GM18505 (cell line): ENCODE measurements around the gene TFCP2L1.

Source experiments
- ATAC-seq: cut with Tn5 transposase; IDR thresholded peaks from one replicate; pipeline ENCODE4 v1.9.1; 2021; ENCODE audit not compliant: unreplicated experiment
- POLR2A ChIP-seq: IDR thresholded peaks from 4 replicates; pipeline ENCODE4 v1.6.1; 2011; ENCODE audit warnings: borderline replicate concordance; ENCODE audit not compliant: insufficient read depth, insufficient read length; ENCODE audit errors: extremely low read depth

Gene TFCP2L1

DNA sequence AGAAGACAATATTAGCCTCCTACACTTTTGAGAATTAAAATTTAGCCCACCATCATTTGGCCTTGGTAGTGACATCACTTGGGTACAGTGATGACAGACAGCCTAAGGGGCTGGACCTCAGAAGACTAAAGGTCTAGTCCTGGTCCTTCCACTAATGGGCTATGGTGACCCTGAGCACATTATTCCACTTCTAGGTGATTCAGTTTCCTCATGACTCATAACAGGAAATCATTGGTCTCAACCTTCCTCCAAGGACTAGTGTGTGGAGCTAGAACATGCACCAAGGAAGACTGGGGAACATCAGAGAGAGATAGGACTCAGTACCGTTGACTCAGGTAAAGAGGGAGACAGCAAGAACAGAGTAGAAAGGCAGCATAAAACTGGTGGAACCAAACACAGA is 64.0 kb downstream of the TFCP2L1 start:
- no peak for TF ChIP-seq POLR2A
- ATAC-seq: no peak

- TF ChIP-seq POLR2A: no peak
- ATAC-seq: no peak
Measured at GRCh38 chr2:121219866-121220265, 65.1 kb downstream of the TFCP2L1 start.

GRCh38 chr2:121218386-121218938 is 66.5 kb downstream of the TFCP2L1 start:
- no peak for TF ChIP-seq POLR2A
- no peak for ATAC-seq

GRCh38 chr2:121217627-121218026 is 67.4 kb downstream of the TFCP2L1 start:
- TF ChIP-seq POLR2A: no peak
- ATAC-seq: no peak

- TF ChIP-seq POLR2A: no peak
- no peak for ATAC-seq
Measured at GRCh38 chr2:121214296-121214695, 70.7 kb downstream of the TFCP2L1 start.

DNA sequence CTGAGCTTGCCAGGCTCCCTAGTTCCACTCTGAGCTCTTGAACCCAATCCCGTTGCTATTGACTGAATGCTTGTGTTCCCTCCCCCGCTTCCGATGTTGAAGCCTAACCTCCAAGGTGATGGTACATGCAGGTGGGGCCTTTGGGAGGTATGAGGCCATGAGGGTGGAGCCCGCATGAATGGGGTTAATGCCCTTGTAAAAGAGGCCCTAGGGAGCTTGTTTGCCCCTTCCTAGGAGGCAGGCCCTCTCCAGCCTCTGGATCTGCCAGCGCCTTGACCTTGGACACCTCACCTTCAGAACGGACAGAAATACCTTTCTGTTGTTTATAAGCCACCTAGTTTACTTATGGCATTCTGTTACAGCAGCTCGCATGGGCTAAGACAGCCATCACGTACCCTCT is 71.6 kb downstream of the TFCP2L1 start:
- no peak for TF ChIP-seq POLR2A
- no peak for ATAC-seq

GRCh38 chr2:121212661-121213325 is 72.2 kb downstream of the TFCP2L1 start:
- TF ChIP-seq POLR2A: no peak
- ATAC-seq: no peak

GRCh38 chr2:121211689-121212151 is 73.3 kb downstream of the TFCP2L1 start:
- no peak for ATAC-seq
- no peak for TF ChIP-seq POLR2A

DNA sequence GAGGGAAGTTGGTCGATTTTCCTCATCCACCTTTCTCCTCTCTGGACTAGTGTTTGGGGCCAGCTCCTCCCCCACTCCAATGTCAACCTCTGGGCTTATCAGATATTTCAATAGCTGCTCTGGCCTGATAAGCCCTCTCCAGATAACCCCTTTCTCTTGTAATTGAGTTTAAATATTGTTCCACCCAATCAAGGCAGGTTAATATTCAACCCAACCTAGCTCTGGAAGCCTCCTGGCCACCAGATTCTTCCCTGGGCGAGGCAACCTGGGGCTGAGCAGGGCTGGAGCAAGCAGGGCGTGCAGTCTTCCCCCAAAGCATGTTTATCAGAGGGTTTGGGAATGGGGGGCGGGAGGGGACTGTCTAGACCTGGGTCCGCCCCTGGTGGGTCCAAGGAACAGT is 73.8 kb downstream of the TFCP2L1 start:
- ATAC-seq: no peak
- TF ChIP-seq POLR2A: no peak

GRCh38 chr2:121210691-121211090 is 74.3 kb downstream of the TFCP2L1 start:
- no peak for TF ChIP-seq POLR2A
- ATAC-seq: no peak

GRCh38 chr2:121209014-121209610 is 75.9 kb downstream of the TFCP2L1 start:
- ATAC-seq: no peak
- no peak for TF ChIP-seq POLR2A

DNA sequence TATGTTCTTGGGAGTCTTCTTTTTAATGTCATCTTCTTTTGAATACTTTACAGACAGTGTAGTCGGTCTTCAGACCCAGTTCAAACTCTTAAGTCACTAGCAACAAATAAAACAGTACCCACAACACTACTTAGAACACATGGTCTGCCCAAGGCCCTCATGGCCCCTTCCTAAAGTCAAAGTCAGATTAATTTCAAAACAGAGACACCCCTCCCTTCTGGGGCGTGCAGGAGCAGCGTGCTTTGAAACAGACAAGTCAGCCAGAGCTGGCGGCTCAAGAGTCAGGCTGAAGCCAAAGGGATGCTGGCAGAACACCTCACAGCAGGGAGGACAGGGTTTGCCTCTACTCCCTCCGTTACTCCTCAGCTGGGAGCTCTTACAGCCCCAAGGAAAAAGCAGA is 77.5 kb downstream of the TFCP2L1 start:
- ATAC-seq: no peak
- TF ChIP-seq POLR2A: no peak

- no peak for TF ChIP-seq POLR2A
- ATAC-seq: no peak
Measured at GRCh38 chr2:121205321-121205942, 79.6 kb downstream of the TFCP2L1 start.

DNA sequence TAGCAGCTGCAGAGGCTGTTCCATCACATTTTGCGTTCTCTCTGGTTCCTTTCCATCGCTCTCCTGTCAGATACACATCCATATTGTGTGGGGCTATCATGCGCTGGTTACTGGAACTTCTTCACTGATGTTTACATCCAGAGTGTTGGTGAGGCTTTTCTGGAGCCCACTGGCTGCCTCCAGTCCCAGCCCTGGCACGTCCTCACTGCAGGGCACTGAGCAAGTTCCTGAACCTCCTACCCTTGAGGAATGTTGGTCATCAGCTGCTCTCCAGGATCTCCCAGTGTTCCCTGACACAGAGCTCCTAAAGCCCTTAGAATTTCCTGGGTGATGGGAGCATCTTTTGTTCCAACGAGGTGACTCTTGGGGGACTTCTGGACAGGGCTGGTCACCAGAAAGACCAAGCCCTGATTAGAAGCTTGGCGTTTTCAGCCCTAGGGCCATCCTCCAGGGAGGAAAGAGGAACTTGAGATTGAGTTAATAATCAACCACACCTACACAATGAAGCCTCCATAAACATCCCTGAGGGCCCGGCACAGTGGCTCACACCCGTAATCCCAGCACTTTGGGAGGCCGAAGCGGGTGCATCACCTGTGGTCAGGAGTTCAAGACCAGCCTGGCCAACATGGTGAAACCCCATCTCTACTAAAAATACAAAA is 81.3 kb downstream of the TFCP2L1 start:
- no peak for ATAC-seq
- TF ChIP-seq POLR2A: no peak

DNA sequence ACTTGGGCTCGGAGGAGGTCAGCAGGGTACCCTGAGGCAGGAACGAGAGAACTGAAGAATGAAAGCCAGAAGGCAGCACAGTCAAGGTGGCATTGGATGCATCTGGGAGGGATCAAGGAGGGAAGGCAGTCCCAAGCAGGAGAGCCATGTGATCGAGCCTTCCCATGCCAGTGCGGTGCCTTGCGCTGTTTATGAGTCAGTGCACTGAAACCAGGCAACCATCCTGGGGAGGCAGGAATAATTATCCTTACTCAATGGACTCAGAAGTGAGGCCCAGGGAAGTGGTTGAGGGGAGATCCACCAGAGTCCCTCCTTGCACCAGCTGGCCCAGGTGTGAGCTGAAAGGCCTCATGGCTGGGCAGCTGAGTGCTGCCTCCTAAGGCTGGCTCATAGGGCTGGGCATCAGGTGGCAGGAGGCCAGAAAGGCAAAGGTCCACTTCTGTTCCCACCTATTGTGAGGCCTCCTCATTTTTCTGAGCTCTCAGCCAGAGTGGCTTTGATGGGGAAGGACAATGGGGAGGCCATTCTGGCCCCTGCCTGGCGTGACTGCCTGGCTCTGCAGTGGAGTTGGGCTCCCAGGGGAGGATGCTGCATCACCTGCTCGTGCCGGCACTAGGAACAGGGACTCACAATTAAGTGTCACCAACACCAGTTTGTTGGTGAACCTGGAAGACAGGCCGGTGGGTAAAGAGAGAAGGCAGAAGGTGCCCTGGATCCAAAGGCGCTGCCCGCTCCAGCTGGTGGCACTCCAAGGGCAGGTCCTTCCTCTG is 82.3 kb downstream of the TFCP2L1 start:
- no peak for TF ChIP-seq POLR2A
- ATAC-seq: no peak
